GM12878 (cell line): ENCODE results near the gene TPPP3. TPM values are rescaled to one million over a fixed set of nuclear protein-coding genes. Genes with fewer than 3 reads are reported as not detected.

Experiments
- ATAC-seq: fragments of 200-7000 bp; cut with Tn5 transposase; 3 replicates; pipeline ENCODE4 v1.9.1; 2020; ENCODE audit warnings: mild to moderate bottlenecking, moderate library complexity
- BruUV-seq: library from RNA; stranded (reverse); fragments of 400-500 nt; replicated peaks from 2 replicates; lab custom pipeline; 2021; lab: Mats Ljungman, UMichigan
- CTCF ChIA-PET: fragments of 300-600 bp; sonication (Branson Sonifier 250); formaldehyde crosslinking; extraction: SDS; loops from one replicate; lab custom pipeline; 2021; ENCODE audit warnings: inconsistent platforms; lab: Yijun Ruan, JAX
- POLR2A ChIA-PET: fragments of 350-600 bp; formaldehyde crosslinking; extraction: SDS; loops from one replicate; lab custom pipeline; 2021; ENCODE audit warnings: inconsistent platforms; lab: Charles Lee
- RAD21 ChIA-PET: fragments of 300-600 bp; sonication (Branson Sonifier 250); formaldehyde crosslinking; loops from one replicate; lab custom pipeline; 2023; ENCODE audit warnings: antibody characterized with exemption; ENCODE audit not compliant: unreplicated experiment; lab: Charles Lee
- SMC1A ChIA-PET: fragments of 300-600 bp; sonication (Branson Sonifier 250); formaldehyde crosslinking; loops from one replicate; lab custom pipeline; 2023; ENCODE audit not compliant: unreplicated experiment, uncharacterized antibody; lab: Charles Lee
- DNase-seq: peaks from one replicate; pipeline ENCODE4 v3.0.0-alpha.2; 2011; ENCODE audit warnings: low read depth, low spot score
- FAIRE-seq: peaks from 3 replicates; lab custom pipeline; 2011; peaks lifted over from hg19 to GRCh38; lab: Jason Lieb, UNC
- H2AFZ ChIP-seq: 2 replicates; pipeline ENCODE4 v1.6.0; 2011; ENCODE audit warnings: low read depth, low read length, control low read depth; ENCODE audit not compliant: control insufficient read depth
- H3K27ac ChIP-seq: 2 replicates; pipeline ENCODE4 v1.5.1; 2011; ENCODE audit warnings: control low read depth; ENCODE audit not compliant: control insufficient read depth, insufficient read depth
- H3K27me3 ChIP-seq, 2 experiments: replicated peaks in 1 of 2; 2 replicates each; pipeline versions ENCODE4 v1.6.0 to v1.6.1; 2011; ENCODE audit warnings: low read length in 1 of 2; ENCODE audit not compliant: control insufficient read depth in 2 of 2, insufficient read depth in 2 of 2
- H3K36me3 ChIP-seq, 2 experiments: 2 replicates each; pipeline ENCODE4 v1.5.1; 2011; ENCODE audit warnings: low read length in 1 of 2; ENCODE audit not compliant: control insufficient read depth in 2 of 2, insufficient read depth in 2 of 2
- H3K4me1 ChIP-seq: 2 replicates; pipeline ENCODE4 v1.6.1; 2011; ENCODE audit warnings: mild to moderate bottlenecking, low read length, moderate library complexity, mixed read lengths; ENCODE audit not compliant: control insufficient read depth, insufficient read depth
- H3K4me2 ChIP-seq: 2 replicates; pipeline ENCODE4 v1.6.0; 2011; ENCODE audit warnings: control low read depth; ENCODE audit not compliant: control insufficient read depth, insufficient read depth
- H3K4me3 ChIP-seq: fragments of 200-600 bp; sonication (generic); 2 replicates; pipeline ENCODE4 v1.5.1; 2016
- H3K79me2 ChIP-seq: 2 replicates; pipeline ENCODE4 v1.6.0; 2011; ENCODE audit warnings: low read length; ENCODE audit not compliant: control insufficient read depth, insufficient read depth
- H3K9ac ChIP-seq: 2 replicates; pipeline ENCODE4 v1.8.0; 2011; ENCODE audit warnings: low read length, control low read depth, mixed read lengths; ENCODE audit not compliant: control insufficient read depth, insufficient read depth
- H3K9me3 ChIP-seq: replicated peaks from 3 replicates; pipeline ENCODE4 v1.5.1; 2011; ENCODE audit warnings: mild to moderate bottlenecking, low read length; ENCODE audit not compliant: control insufficient read depth, insufficient read depth
- H4K20me1 ChIP-seq: 2 replicates; pipeline ENCODE4 v1.6.0; 2011; ENCODE audit not compliant: control insufficient read depth, insufficient read depth
- ASH2L ChIP-seq: fragments of 300-600, 200-600 bp; sonication (generic); IDR thresholded peaks from 2 replicates; pipeline ENCODE4 v1.6.1; 2017; ENCODE audit warnings: low read depth, mild to moderate bottlenecking, borderline replicate concordance
- ETV6 ChIP-seq, 2 experiments: fragments of 450-650 bp in 1 of 2; IDR thresholded peaks in 1 of 2; conservative IDR thresholded peaks in 1 of 2; 2 replicates each; pipeline ENCODE4 v1.6.1; 2014; ENCODE audit warnings: antibody characterized with exemption in 1 of 2, borderline replicate concordance in 1 of 2, low read depth in 1 of 2, mild to moderate bottlenecking in 1 of 2, moderate library complexity in 1 of 2
- NFYA ChIP-seq: IDR thresholded peaks from 2 replicates; pipeline ENCODE4 v1.6.1; 2011; ENCODE audit warnings: low read depth, mild to moderate bottlenecking, low read length, improper control_type of control experiment, borderline replicate concordance
- NRF1 ChIP-seq: conservative IDR thresholded peaks from 2 replicates; pipeline ENCODE4 v1.6.1; 2011; ENCODE audit warnings: mild to moderate bottlenecking, low read depth, low read length, improper control_type of control experiment
- SPI1 ChIP-seq: IDR thresholded peaks from 2 replicates; pipeline ENCODE4 v1.6.1; 2011; ENCODE audit warnings: low read depth, mild to moderate bottlenecking, low read length, moderate library complexity, borderline replicate concordance; ENCODE audit not compliant: insufficient read depth
- SREBF2 ChIP-seq: IDR thresholded peaks from 2 replicates; pipeline ENCODE4 v1.6.1; 2012; ENCODE audit warnings: mild to moderate bottlenecking, low read length
- TCF3 ChIP-seq: IDR thresholded peaks from 2 replicates; pipeline ENCODE4 v1.6.1; 2012; ENCODE audit warnings: low read depth, mild to moderate bottlenecking, low read length, borderline replicate concordance; ENCODE audit not compliant: insufficient read depth
- ZZZ3 ChIP-seq: IDR thresholded peaks from 2 replicates; pipeline ENCODE4 v1.6.1; 2011; ENCODE audit warnings: low read depth; ENCODE audit not compliant: control insufficient read depth, insufficient read length
- WGBS: methylation state at CpG from one replicate; pipeline ENCODE4 v1.1.6; 2016; ENCODE audit warnings: low lambda C conversion rate; ENCODE audit not compliant: insufficient replicate concordance, insufficient coverage; ENCODE audit errors: missing lambda C conversion rate; 5-methylcytosine and 5-hydroxymethylcytosine counted together
- in situ Hi-C: fragments of 300-500 bp; cut with MboI; formaldehyde crosslinking; loops from 9 replicates; pipeline ENCODE4 v1.14.3; 2018; ENCODE audit warnings: mixed read lengths
- intact Hi-C: fragments of 100-400 bp; cut with micrococcal nuclease; formaldehyde crosslinking; loops from one replicate; pipeline ENCODE4 v1.14.2; 2022; ENCODE audit not compliant: unreplicated experiment
- polyA plus RNA-seq, 11 experiments: library from polyadenylated mRNA; depleted of rRNA in 4 of 11; unstranded in 6 of 11; stranded (reverse) in 5 of 11; fragments of >200 nt; fragmentation: Nextera tagmentation in 4 of 11; fragmentation: Illumina TruSeq in 1 of 11; extraction: Ambion mirVana in 4 of 11; extraction: Trizol in 1 of 11; gene quantifications; 1 replicate in 1 of 11; 2 replicates in 10 of 11; pipeline versions ENCODE4 v1.2.1 to v1.2.3, GENCODE V29; 2011 to 2016; ENCODE audit warnings: inconsistent platforms in 2 of 11, missing spikeins in 2 of 11, low read depth in 1 of 11
- total RNA-seq, 4 experiments: library from RNA; depleted of rRNA in 3 of 4; stranded (reverse); fragments of >200 nt in 3 of 4; fragmentation: Illumina TruSeq in 1 of 4; extraction: Trizol in 1 of 4; gene quantifications; 2 replicates each; pipeline versions ENCODE4 v1.2.1 to v1.2.3, GENCODE V29; 2013 to 2021
- TF ChIP-seq, protein P1 (sequence below): IDR thresholded peaks from 2 replicates; pipeline ENCODE4 v1.6.1; 2012; ENCODE audit warnings: low read depth, low read length, improper control_type of control experiment
- TF ChIP-seq, protein P2 (sequence below): fragments of 450-650 bp; IDR thresholded peaks from 2 replicates; pipeline ENCODE4 v1.6.1; 2018; ENCODE audit warnings: mild to moderate bottlenecking, low read depth, moderate library complexity; ENCODE audit not compliant: partially characterized antibody
- TF ChIP-seq, protein P3 (sequence below): IDR thresholded peaks from 2 replicates; pipeline ENCODE4 v1.6.1; 2011; ENCODE audit warnings: low read depth, low read length, improper control_type of control experiment, borderline replicate concordance

TPPP3 gene
- total and polyA plus RNA-seq, 10 of the 15 experiments (the other 5 are each of a cell fraction or from before 2014, with no cell fraction given): 0.14 TPM; not detected in 9

DNA sequence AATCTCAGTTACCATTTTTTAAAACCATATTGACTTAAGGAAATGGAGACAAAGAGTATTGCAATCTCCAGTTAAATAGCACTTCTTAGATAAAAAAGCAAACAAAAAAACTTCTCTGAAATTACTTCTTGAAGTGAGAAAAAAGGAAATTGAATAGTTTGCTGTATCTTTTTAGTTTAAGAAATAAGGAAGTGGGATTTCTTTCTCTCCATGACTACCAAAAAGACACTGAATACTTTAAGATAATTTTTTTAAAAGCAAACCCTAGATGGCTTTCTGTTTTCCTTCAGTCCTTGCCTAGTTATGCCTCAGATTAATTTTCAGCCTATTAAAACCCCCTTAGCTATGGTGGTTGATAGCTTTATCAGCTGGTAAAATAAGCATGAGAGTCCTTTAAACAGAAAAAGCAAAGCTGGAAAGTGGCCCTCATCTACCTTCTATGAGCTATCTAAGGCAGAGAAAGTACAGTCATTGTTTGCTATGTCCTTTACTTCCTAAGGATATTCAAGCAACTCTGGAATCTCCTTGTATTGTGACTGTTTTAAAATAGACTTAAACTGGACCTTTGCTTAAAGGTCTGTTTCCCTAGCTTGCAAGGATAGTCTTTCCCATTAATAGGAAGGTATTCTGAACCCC, 28.6 kb downstream of the TPPP3 start:
- TF ChIP-seq SPI1: peak; percentile 70
- TF ChIP-seq, protein P1, sequence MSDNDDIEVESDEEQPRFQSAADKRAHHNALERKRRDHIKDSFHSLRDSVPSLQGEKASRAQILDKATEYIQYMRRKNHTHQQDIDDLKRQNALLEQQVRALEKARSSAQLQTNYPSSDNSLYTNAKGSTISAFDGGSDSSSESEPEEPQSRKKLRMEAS: no peak
- H3K79me2 ChIP-seq: no peaks in the 10 kb centered on the region
- H3K9ac ChIP-seq: no peak overlapping the region
- intact Hi-C loops: no loop called here
- H3K27me3 ChIP-seq: no peaks in the 10 kb centered on the region; a peak in 1 of 4 replicates
- ChIA-PET SMC1A (interaction anchor here (1.1 to 1.6 kb wide), 2 partner anchors 14 to 19 kb away, joined by 3 to 4 read pairs; no protein-coding TSS in a partner anchor), POLR2A (no interaction called here), CTCF (interaction anchor here (0.5 to 1.2 kb wide), 7 partner anchors 8 to 104 kb away, joined by 3 to 5 read pairs (median 3); no protein-coding TSS in a partner anchor), RAD21 (no interaction called here)
- no peak overlapping the region for H3K4me2 ChIP-seq
- 0 out of 2 replicates have a peak overlapping the region, but pooled peaks have one; percentile 10 for H2AFZ ChIP-seq
- no TSS peak for BruUV-seq
- no peak overlapping the region for H3K27ac ChIP-seq
- no peak; the same call in 2 of the 3 replicates for ATAC-seq
- no peaks in the 10 kb centered on the region for H4K20me1 ChIP-seq
- peaks cover 5% of the 10 kb centered on the region; the same call in 1 of the 2 replicates for H3K4me1 ChIP-seq
- DNase-seq: no peak
- FAIRE-seq: no peak
- in situ Hi-C loops: no loop called here
- H3K36me3 ChIP-seq: no peaks in the 10 kb centered on the region
- peaks cover 2% of the 10 kb centered on the region; the same call in 1 of the 3 replicates for H3K9me3 ChIP-seq
- no peak overlapping the region for H3K4me3 ChIP-seq

DNA sequence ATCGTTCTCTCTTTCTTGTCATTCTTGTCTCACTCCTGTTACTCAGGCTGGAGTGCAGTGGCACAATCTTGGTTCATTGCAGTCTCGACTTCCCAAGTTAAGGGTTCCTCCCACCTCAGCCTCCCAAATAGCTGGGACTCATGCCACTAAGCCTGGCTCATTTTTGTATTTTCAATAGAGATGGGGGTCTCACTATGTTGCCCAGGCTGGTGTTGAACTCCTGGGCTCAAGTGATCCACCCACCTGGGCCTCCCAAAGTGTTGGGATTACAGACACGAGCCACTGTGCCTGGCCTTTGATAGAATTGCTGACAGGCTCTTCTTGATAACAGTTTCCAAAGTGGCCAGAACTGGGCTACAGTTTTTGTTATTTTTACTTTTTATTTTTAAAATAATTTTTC, 32.3 kb downstream of the TPPP3 start:
- SMC1A ChIA-PET: no interaction called here
- in situ Hi-C loops (no loop called here), intact Hi-C loops (no loop called here)
- POLR2A ChIA-PET: no interaction called here
- Histone ChIP-seq H3K36me3 (no peaks in the 10 kb centered on the region), H3K4me2 (no peak overlapping the region), H3K4me3 (no peak overlapping the region), H3K9me3 (no peaks in the 10 kb centered on the region), H2AFZ (no peak overlapping the region), H3K4me1 (peaks cover 5% of the 10 kb centered on the region; the same call in 1 of the 2 replicates), H3K9ac (no peak overlapping the region), H3K27ac (no peak overlapping the region), H4K20me1 (no peaks in the 10 kb centered on the region), H3K27me3 (peaks cover 0 to 2% of the 10 kb centered on the region in 2 experiments; a peak in 1 of 4 replicates), H3K79me2 (no peaks in the 10 kb centered on the region)
- no peak for ATAC-seq
- CTCF ChIA-PET: no interaction called here
- FAIRE-seq: no peak
- WGBS: 8% methylated on average over 3 of the region's 3 CpGs
- DNase-seq: no peak
- no TSS peak for BruUV-seq
- RAD21 ChIA-PET: no interaction called here
- TF ChIP-seq ZZZ3 (no peak), NRF1 (no peak), NFYA (no peak), ETV6 (conservative IDR thresholded peaks at IDR 0.05 in 1 of 2, IDR thresholded peaks at IDR 0.05 in 1 of 2; ENCODE audit: borderline replicate concordance in 1 of 2, low read depth in 1 of 2) (no peak), ASH2L (no peak), SREBF2 (no peak), TCF3 (no peak)
- TF ChIP-seq, protein P2, sequence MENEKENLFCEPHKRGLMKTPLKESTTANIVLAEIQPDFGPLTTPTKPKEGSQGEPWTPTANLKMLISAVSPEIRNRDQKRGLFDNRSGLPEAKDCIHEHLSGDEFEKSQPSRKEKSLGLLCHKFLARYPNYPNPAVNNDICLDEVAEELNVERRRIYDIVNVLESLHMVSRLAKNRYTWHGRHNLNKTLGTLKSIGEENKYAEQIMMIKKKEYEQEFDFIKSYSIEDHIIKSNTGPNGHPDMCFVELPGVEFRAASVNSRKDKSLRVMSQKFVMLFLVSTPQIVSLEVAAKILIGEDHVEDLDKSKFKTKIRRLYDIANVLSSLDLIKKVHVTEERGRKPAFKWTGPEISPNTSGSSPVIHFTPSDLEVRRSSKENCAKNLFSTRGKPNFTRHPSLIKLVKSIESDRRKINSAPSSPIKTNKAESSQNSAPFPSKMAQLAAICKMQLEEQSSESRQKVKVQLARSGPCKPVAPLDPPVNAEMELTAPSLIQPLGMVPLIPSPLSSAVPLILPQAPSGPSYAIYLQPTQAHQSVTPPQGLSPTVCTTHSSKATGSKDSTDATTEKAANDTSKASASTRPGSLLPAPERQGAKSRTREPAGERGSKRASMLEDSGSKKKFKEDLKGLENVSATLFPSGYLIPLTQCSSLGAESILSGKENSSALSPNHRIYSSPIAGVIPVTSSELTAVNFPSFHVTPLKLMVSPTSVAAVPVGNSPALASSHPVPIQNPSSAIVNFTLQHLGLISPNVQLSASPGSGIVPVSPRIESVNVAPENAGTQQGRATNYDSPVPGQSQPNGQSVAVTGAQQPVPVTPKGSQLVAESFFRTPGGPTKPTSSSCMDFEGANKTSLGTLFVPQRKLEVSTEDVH: no peak
- TF ChIP-seq, protein P3, sequence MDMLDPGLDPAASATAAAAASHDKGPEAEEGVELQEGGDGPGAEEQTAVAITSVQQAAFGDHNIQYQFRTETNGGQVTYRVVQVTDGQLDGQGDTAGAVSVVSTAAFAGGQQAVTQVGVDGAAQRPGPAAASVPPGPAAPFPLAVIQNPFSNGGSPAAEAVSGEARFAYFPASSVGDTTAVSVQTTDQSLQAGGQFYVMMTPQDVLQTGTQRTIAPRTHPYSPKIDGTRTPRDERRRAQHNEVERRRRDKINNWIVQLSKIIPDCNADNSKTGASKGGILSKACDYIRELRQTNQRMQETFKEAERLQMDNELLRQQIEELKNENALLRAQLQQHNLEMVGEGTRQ: no peak
